Mesendoderm (in vitro differentiated cells): Measurements from ENCODE around the gene NKAIN4.
"Not testable (repeated sequence)": the region's sequence is repeated elsewhere in the genome, so short reads cannot be mapped to it uniquely, and the experiment has no call there.

Source experiments
- DNase-seq: peaks from one replicate; pipeline ENCODE4 v3.0.0; 2013
- H2AK5ac ChIP-seq: 2 replicates; pipeline ENCODE4 v1.6.1; 2013; ENCODE audit warnings: low read length, inconsistent platforms
- H2BK120ac ChIP-seq: 2 replicates; pipeline ENCODE4 v1.6.1; 2013; ENCODE audit warnings: low read depth, mild to moderate bottlenecking, low read length, moderate library complexity, mixed read lengths
- H2BK15ac ChIP-seq: replicated peaks from 2 replicates; pipeline ENCODE4 v1.6.1; 2013; ENCODE audit warnings: low read depth, mild to moderate bottlenecking, moderate library complexity
- H2BK5ac ChIP-seq: 2 replicates; pipeline ENCODE4 v1.6.1; 2013; ENCODE audit warnings: low read length, inconsistent platforms
- H3K18ac ChIP-seq: 2 replicates; pipeline ENCODE4 v1.6.1; 2013; ENCODE audit warnings: mild to moderate bottlenecking, low read length, mixed read lengths
- H3K23ac ChIP-seq: one replicate; pipeline ENCODE4 v1.6.1; 2013; ENCODE audit warnings: low read length
- H3K27ac ChIP-seq: 2 replicates; pipeline ENCODE4 v1.5.1; 2013; ENCODE audit warnings: low read depth, mild to moderate bottlenecking, inconsistent platforms, low read length, moderate library complexity
- H3K27me3 ChIP-seq: 2 replicates; pipeline ENCODE4 v1.6.1; 2013; ENCODE audit warnings: low read length, control low read depth, mild to moderate bottlenecking, inconsistent platforms; ENCODE audit not compliant: insufficient read depth, poor library complexity
- H3K36me3 ChIP-seq: 2 replicates; pipeline ENCODE4 v1.6.1; 2013; ENCODE audit warnings: low read length, inconsistent platforms; ENCODE audit not compliant: control insufficient read depth, insufficient read depth
- H3K4ac ChIP-seq: one replicate; pipeline ENCODE4 v1.6.1; 2013; ENCODE audit warnings: low read depth, mild to moderate bottlenecking, low read length, moderate library complexity
- H3K4me1 ChIP-seq: 2 replicates; pipeline ENCODE4 v1.6.1; 2013; ENCODE audit warnings: low read depth, low read length, inconsistent platforms; ENCODE audit not compliant: control insufficient read depth
- H3K4me2 ChIP-seq: 2 replicates; pipeline ENCODE4 v1.6.1; 2013; ENCODE audit warnings: low read length
- H3K4me3 ChIP-seq: 2 replicates; pipeline ENCODE4 v1.5.1; 2013; ENCODE audit warnings: mild to moderate bottlenecking, low read length
- H3K56ac ChIP-seq: one replicate; pipeline ENCODE4 v1.6.1; 2013; ENCODE audit warnings: low read length
- H3K79me1 ChIP-seq: 2 replicates; pipeline ENCODE4 v1.6.1; 2013; ENCODE audit warnings: low read length, inconsistent platforms
- H3K79me2 ChIP-seq: 2 replicates; pipeline ENCODE4 v1.6.1; 2013; ENCODE audit warnings: mild to moderate bottlenecking, low read length; ENCODE audit not compliant: control insufficient read depth, insufficient read depth
- H3K9ac ChIP-seq: 2 replicates; pipeline ENCODE4 v1.6.1; 2013; ENCODE audit warnings: low read length, inconsistent platforms
- H4K5ac ChIP-seq: one replicate; pipeline ENCODE4 v1.6.1; 2013; ENCODE audit warnings: low read length
- H4K8ac ChIP-seq: one replicate; pipeline ENCODE4 v1.6.1; 2013; ENCODE audit warnings: low read depth, mild to moderate bottlenecking, control low read depth, low read length, moderate library complexity
- WGBS: extraction: QIAGEN DNeasy Blood & Tissue Kit; methylation state at CpG from one replicate; pipeline ENCODE4 v1.1.7; 2013; ENCODE audit warnings: low lambda C conversion rate, missing lambda C conversion rate; ENCODE audit not compliant: insufficient coverage; ENCODE audit errors: extremely low coverage; 5-methylcytosine and 5-hydroxymethylcytosine counted together

NKAIN4 gene

DNA sequence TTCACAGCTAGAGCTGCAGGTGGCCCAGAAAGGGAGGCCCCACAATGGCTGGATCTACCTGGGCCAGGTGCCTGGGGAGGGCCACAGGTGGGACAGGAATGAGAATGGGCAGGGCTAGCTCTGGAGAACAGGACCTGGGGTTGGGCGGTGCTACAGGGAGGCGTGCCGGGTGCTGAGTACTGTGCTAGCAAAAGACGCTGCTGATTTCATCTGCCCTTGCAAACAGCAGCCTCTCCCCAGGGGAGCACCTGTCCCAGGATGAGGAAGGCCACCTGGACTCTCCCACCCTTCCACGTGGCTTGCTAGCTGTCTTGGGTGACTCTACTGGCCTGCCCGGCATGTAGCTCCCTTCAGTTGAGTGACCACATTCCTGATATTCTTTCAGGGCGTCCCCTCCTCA lies 31.7 kb downstream of the NKAIN4 start:
- Histone ChIP-seq H3K27ac (no peak overlapping the region), H3K4ac (no peak overlapping the region), H4K8ac (no peak overlapping the region), H3K79me1 (no peaks in the 10 kb centered on the region), H3K23ac (no peak overlapping the region), H3K4me2 (no peak overlapping the region), H2BK5ac (no peak overlapping the region), H2BK120ac (no peak overlapping the region), H3K9ac (no peak overlapping the region), H3K18ac (no peak overlapping the region), H3K4me1 (no peaks in the 10 kb centered on the region), H2AK5ac (no peak overlapping the region), H3K79me2 (no peaks in the 10 kb centered on the region), H3K36me3 (no peaks in the 10 kb centered on the region), H2BK15ac (no peak overlapping the region), H3K27me3 (no peaks in the 10 kb centered on the region), H3K56ac (no peak overlapping the region), H3K4me3 (no peak overlapping the region), H4K5ac (no peak overlapping the region)
- no CpG with 5 or more reads among the region's 7 CpGs for WGBS
- DNase-seq = no peak

DNA sequence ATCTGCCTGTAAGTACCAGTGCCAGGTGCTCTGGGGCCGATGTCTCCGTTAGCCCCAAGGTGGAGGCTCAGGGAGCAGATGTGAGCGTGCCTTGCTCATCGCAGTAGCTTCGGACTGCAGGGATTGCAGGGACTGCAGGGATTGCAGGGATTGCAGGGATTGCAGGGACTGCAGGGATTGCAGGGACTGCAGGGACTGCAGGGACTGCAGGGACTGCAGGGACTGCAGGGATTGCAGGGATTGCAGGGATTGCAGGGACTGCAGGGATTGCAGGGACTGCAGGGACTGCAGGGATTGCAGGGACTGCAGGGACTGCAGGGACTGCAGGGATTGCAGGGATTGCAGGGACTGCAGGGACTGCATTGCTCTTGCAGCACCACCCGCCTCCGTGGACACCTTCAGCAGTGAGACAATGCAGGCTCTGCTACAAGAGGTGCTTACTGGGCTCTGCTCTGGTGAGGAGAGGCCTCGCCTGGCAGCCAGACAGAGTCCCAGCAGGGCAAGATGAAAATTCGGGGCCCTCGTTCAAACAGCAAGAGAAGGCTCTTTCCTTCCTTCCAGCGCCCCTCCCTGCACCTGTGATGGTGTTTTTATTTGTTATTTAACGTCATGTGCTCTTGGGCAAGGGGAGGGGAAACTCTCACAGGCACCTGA lies 32.7 kb downstream of the NKAIN4 start:
- H3K79me2 ChIP-seq, H3K18ac ChIP-seq, H3K4me2 ChIP-seq, H2BK120ac ChIP-seq, H3K27me3 ChIP-seq, H3K56ac ChIP-seq, H3K79me1 ChIP-seq, H3K4me3 ChIP-seq, H3K4me1 ChIP-seq, H2AK5ac ChIP-seq, DNase-seq, H4K8ac ChIP-seq, H3K9ac ChIP-seq, H3K27ac ChIP-seq, H4K5ac ChIP-seq, H3K23ac ChIP-seq, H2BK15ac ChIP-seq, H3K4ac ChIP-seq, H2BK5ac ChIP-seq, H3K36me3 ChIP-seq: not testable (repeated sequence)
- no CpG with 5 or more reads among the region's 12 CpGs for WGBS

- Histone ChIP-seq H3K27ac (no peak overlapping the region), H3K4ac (no peak overlapping the region), H4K5ac (no peak overlapping the region), H2BK5ac (no peak overlapping the region), H3K18ac (no peak overlapping the region), H3K36me3 (no peaks in the 10 kb centered on the region), H3K4me3 (no peak overlapping the region), H3K9ac (no peak overlapping the region), H4K8ac (no peak overlapping the region), H2AK5ac (no peak overlapping the region), H3K79me1 (no peaks in the 10 kb centered on the region), H3K79me2 (no peaks in the 10 kb centered on the region), H3K23ac (peak overlapping the region; percentile 45), H3K4me1 (peaks cover 2% of the 10 kb centered on the region), H3K4me2 (no peak overlapping the region), H2BK120ac (no peak overlapping the region), H3K27me3 (no peaks in the 10 kb centered on the region), H3K56ac (no peak overlapping the region), H2BK15ac (no peak overlapping the region)
- no peak for DNase-seq
- WGBS = no CpG with 5 or more reads among the region's 9 CpGs
These were observed 33.4 kb downstream of the NKAIN4 start for GRCh38 chr20:63220696-63221399.

DNA sequence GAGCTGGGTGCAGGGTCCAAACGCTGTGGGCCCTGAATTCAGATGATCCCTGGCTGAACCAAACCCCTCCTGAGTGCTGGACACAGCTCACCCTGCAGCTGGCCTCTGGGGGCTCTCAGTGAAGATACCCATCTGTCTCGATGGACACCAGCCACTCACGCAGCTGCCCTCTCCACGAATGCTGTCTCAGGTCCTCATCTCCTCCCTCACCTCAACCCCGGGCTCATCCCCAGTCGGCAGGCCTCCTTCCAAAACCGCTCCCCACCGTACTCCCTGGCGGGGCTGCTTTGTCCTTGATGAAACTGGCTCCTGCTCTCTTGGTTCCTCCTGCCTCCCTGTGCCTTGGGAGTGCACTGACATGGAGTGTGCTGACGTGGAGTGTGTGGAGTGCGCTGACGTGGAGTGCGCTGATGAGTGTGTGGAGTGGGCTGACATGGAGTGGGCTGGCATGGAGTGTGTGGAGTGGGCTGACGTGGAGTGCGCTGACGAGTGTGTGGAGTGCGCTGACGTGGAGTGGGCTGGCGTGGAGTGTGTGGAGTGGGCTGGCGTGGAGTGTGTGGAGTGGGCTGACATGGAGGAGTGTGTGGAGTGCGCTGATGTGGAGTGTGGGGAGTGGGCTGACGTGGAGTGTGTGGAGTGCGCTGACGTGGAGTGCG lies 34.3 kb downstream of the NKAIN4 start:
- Histone ChIP-seq H3K27ac (no peak overlapping the region), H3K9ac (no peak overlapping the region), H2BK15ac (no peak overlapping the region), H3K79me1 (no peaks in the 10 kb centered on the region), H3K36me3 (no peaks in the 10 kb centered on the region), H3K23ac (peak overlapping the region; percentile 45), H3K79me2 (peaks cover 7% of the 10 kb centered on the region), H3K4me2 (no peak overlapping the region), H4K8ac (no peak overlapping the region), H3K56ac (no peak overlapping the region), H2BK5ac (no peak overlapping the region), H3K4ac (no peak overlapping the region), H2AK5ac (no peak overlapping the region), H3K27me3 (no peaks in the 10 kb centered on the region), H2BK120ac (no peak overlapping the region), H4K5ac (no peak overlapping the region), H3K4me3 (no peak overlapping the region), H3K18ac (no peak overlapping the region), H3K4me1 (peaks cover 2% of the 10 kb centered on the region)
- no CpG with 5 or more reads among the region's 25 CpGs for WGBS
- DNase-seq = no peak

GRCh38 chr20:63219447-63219821 lies 34.8 kb downstream of the NKAIN4 start:
- Histone ChIP-seq H3K56ac (no peak overlapping the region), H3K4me3 (no peak overlapping the region), H3K79me2 (peaks cover 13% of the 10 kb centered on the region), H3K23ac (no peak overlapping the region), H2BK15ac (no peak overlapping the region), H3K79me1 (no peaks in the 10 kb centered on the region), H2AK5ac (no peak overlapping the region), H3K27ac (no peak overlapping the region), H2BK120ac (no peak overlapping the region), H3K4ac (no peak overlapping the region), H3K4me2 (no peak overlapping the region), H4K8ac (no peak overlapping the region), H3K4me1 (peaks cover 5% of the 10 kb centered on the region), H3K36me3 (no peaks in the 10 kb centered on the region), H2BK5ac (no peak overlapping the region), H3K9ac (no peak overlapping the region), H3K18ac (no peak overlapping the region), H3K27me3 (no peaks in the 10 kb centered on the region), H4K5ac (no peak overlapping the region)
- DNase-seq = no peak
- WGBS = no CpG with 5 or more reads among the region's 8 CpGs
